OCI-M1 (cell line): ENCODE results near the gene THADA.

Experiments
- DNase-seq: peaks from one replicate; lab custom pipeline; 2025; lab: John Stamatoyannopoulos, UW

Gene THADA

GRCh38 chr2:43276266-43276941, 319.4 kb downstream of the THADA start:
- no peak for DNase-seq

GRCh38 chr2:43274721-43275120, 321.1 kb downstream of the THADA start:
- no peak for DNase-seq

- DNase-seq: no peak
Measured at GRCh38 chr2:43274055-43274454, 321.8 kb downstream of the THADA start.

GRCh38 chr2:43273529-43273928, 322.3 kb downstream of the THADA start:
- DNase-seq: no peak

- peak; percentile 32 for DNase-seq
Measured at GRCh38 chr2:43270930-43271615, 324.8 kb downstream of the THADA start.

GRCh38 chr2:43270461-43270860, 325.4 kb downstream of the THADA start:
- no peak for DNase-seq

- DNase-seq: no peak
Measured at GRCh38 chr2:43269706-43270105, 326.1 kb downstream of the THADA start.

- peak; percentile 50 for DNase-seq
Measured at GRCh38 chr2:43269074-43269572, 326.7 kb downstream of the THADA start.

GRCh38 chr2:43268066-43268953, 327.5 kb downstream of the THADA start:
- no peak for DNase-seq

GRCh38 chr2:43267381-43267780, 328.5 kb downstream of the THADA start:
- no peak for DNase-seq

GRCh38 chr2:43266711-43267111, 329.1 kb downstream of the THADA start:
- DNase-seq: peak; percentile 40

- no peak for DNase-seq
Measured at GRCh38 chr2:43265421-43265820, 330.4 kb downstream of the THADA start.

- no peak for DNase-seq
Measured at GRCh38 chr2:43265001-43265400, 330.8 kb downstream of the THADA start.

GRCh38 chr2:43262951-43263350, 332.9 kb downstream of the THADA start:
- no peak for DNase-seq

- no peak for DNase-seq
Measured at GRCh38 chr2:43262239-43262638, 333.6 kb downstream of the THADA start.

GRCh38 chr2:43259512-43259911, 336.3 kb downstream of the THADA start:
- no peak for DNase-seq

- DNase-seq: no peak
Measured at GRCh38 chr2:43258547-43259156, 337.2 kb downstream of the THADA start.

GRCh38 chr2:43255296-43255910, 340.4 kb downstream of the THADA start:
- DNase-seq: no peak

GRCh38 chr2:43254331-43254730, 341.5 kb downstream of the THADA start:
- DNase-seq: no peak

GRCh38 chr2:43251171-43251731, 344.6 kb downstream of the THADA start:
- DNase-seq: no peak

- no peak for DNase-seq
Measured at GRCh38 chr2:43250015-43250414, 345.8 kb downstream of the THADA start.
